ENCODE data around the gene STPG2.
"Not testable (repeated sequence)": the region's sequence is repeated elsewhere in the genome, so short reads cannot be mapped to it uniquely, and the experiment has no call there.

The STPG2 gene

DNA sequence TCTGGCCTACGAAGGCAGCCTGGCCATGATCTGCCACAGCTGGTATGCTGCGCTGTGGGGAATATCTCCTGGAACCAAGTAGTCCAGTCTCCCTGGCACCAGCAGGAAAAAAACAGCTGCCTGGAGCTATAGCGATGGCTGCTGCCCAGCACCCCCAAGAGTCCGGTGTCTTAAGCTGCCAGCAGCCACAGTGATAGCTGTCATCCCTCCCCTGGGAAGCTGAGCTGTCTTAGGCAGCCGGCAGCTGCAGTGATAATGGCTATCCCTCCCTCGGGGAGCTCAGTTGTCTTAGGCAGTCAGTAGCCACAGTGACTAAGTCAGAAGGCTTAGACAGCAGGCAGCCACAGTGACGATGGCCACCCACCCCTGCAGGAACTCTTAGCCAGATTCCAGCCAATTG, 205.1 kb downstream of the STPG2 start:
- no peak for DNase-seq

DNA sequence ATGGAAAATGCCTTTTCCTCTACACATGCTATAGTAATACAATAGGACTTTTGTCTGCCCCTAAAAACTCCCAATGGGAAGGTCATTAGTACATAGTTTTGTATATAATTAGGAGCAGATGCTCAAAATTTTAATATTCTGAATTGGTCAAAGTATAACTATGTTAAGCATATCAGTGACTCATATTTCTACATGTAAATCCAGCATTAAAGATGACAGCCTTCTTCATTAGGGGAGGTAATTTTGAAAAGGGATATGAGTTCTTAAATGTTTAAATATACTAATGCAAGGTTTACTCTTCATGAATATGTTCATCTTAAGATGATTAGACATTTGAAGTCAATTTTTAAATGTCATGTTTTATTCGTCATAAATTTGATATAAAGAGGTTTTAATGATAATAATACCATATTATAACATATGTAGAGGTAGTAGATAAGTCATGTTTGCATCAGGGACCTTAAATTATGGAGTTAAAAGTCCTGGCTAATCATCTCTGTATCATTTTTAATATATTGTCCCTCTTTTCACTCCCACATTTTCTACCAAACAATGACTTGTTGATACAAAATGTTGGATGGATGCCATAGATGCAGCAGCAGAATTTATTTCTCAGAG, 218.8 kb downstream of the STPG2 start:
- no peak for DNase-seq

DNA sequence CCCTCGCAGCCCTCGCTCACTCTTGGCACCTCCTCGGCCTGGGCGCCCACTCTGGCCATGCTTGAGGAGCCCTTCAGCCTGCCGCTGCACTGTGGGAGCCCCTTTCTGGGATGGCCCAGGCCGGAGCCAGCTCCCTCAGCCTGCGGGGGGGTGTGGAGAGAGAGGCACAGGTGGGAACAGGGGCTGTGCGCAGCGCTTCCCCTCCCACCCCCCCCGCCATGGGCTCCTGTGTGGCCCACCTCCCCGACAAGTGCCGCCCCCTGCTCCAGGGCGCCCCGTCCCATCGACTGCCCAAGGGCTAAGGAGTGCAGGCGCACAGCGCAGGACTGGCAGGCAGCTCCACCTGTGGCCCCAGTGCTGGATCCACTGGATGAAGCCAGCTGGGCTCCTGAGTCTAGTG, 220.2 kb downstream of the STPG2 start:
- DNase-seq = no peak

DNA sequence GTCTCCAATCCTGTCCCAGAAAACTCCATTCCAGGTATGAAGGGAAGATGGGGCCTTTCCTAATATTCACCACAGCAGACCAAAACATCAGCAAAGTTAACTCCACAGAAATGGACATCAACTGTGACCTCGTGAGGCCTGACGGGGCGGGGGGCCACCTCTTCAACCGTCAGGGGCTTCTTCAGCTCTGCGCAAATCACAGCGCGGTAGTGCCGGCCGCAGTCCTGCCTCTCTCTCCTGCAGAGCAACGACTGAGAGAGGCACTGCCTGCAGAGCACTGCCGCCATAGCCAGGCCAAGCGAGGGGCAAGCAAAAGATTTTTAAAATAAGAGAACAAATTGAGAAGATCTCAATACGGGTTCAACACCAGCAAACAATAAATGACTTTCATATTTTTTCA, 226.2 kb downstream of the STPG2 start:
- DNase-seq = no peak

- no peak for DNase-seq
These were observed 231.1 kb downstream of the STPG2 start for GRCh38 chr4:97912156-97912555.

- no peak for DNase-seq
These were observed 231.9 kb downstream of the STPG2 start for GRCh38 chr4:97911236-97911906.

GRCh38 chr4:97910005-97910404, 233.3 kb downstream of the STPG2 start:
- no peak for DNase-seq

- not testable (repeated sequence) for DNase-seq
These were observed 239.7 kb downstream of the STPG2 start for GRCh38 chr4:97903436-97904189.

DNA sequence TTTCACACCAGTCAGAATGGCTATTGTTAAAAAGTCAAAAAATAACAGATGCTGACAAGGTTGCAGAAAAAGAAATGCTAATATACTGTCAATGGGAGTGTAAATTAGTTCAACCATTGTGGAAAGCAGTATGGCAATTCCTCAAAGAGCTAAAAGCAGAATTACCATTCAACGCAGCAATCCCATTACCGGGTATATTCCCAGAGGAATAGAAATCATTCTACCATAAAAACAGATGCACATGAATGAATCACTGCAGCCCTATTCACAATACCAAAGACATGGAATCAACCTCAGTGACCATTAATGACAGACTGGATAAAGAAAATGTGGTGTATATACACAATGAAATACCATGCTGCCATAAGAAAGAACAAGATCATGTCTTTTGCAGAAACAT, 243.0 kb downstream of the STPG2 start:
- DNase-seq = no peak

GRCh38 chr4:97892592-97893266, 250.5 kb downstream of the STPG2 start:
- DNase-seq = no peak

- DNase-seq = no peak
These were observed 263.3 kb downstream of the STPG2 start for GRCh38 chr4:97879942-97880341.

- no peak for DNase-seq
These were observed 275.2 kb downstream of the STPG2 start for GRCh38 chr4:97868097-97868496.

- DNase-seq = no peak
These were observed 275.7 kb downstream of the STPG2 start for GRCh38 chr4:97867557-97868091.

GRCh38 chr4:97866821-97867556, 276.3 kb downstream of the STPG2 start:
- no peak for DNase-seq

- no peak for DNase-seq
These were observed 292.2 kb downstream of the STPG2 start for GRCh38 chr4:97851115-97851514.

GRCh38 chr4:97845758-97846157, 297.5 kb downstream of the STPG2 start:
- no peak for DNase-seq

DNA sequence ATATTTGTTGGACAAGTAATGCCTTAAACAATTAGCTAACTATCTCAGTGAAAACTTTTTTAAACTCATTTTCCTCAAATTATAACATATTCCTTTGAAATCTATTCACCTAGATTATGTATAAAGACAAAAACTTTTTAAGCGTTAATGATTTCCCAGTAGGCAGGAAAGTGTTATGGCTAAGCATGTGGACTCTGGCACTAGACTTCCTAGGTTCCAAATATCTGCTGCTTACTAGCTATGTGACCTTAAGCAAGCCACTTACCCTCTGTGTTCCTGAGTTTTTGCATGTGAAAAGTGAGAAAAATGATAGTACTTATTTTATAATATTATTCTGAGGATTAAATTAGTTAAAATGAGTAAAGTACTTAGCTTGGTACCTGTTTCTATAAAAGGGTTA, 301.8 kb downstream of the STPG2 start:
- no peak for DNase-seq

GRCh38 chr4:97836662-97837061, 306.6 kb downstream of the STPG2 start:
- DNase-seq = no peak

DNA sequence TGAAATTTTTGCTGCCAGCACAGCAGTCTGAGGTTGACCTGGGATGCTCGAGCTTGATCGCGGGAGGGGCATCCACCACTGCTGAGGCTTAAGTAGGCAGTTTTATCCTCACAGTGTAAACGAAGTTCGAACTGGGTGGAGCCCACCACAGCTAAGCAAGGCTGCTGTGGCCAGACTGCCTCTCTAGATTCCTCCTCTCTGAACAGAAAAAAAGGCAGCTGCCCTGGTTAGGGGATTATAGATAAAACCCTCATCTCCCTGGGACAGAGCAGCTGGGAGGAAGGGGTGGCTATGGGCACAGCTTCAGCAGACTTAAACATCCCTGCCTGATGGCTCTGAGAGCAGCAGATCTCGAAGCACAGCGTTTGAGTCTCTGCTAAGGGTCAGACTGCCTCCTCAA, 314.6 kb downstream of the STPG2 start:
- DNase-seq = no peak

DNA sequence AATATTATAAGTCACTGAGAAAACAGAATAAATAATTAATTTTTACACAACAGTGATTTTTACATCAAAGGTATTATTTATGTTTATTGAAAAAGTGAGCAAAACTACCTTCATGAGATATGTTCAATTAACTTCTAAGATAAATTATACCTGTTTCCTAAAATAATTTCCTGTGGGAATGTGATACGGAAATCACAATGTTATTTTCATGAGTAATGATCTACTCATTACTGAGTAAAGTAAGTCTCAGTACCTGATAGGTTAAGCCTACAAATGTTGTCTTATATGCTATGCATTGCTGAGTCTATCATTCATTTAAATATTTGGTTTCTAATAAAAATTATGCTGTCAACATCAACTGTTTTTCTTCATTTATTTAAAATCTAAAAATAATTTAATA, 324.0 kb downstream of the STPG2 start:
- DNase-seq = no peak

GRCh38 chr4:97812768-97813167, 330.5 kb downstream of the STPG2 start:
- no peak for DNase-seq

DNA sequence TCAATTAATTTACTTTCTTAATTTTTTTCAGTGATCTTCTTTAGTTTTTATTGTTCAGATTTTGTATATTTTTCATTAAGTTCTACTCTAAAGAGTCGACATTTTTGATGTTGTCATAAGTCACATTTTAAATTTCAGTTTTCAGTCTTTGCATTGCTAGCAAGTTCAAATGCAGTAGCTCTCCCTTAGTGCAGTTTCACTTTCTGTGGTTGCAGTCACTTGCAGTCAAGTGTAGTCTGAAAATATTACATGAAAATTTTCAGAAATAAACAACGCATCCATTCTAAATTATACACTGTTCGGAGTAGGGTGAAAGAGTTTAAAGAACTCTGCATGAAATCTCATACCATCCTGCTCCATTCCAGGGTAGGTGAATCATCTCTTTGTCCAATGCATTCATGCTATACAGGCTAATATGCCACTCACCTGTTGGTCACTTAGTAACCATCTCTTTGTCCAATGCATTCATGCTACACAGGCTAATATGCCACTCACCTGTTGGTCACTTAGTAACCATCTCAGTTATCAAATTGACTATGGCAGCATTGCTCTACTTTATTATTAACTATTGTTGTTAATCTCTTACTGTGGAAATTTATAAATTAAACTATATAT, 356.9 kb downstream of the STPG2 start:
- no peak for DNase-seq

All from activated CD8-positive, alpha-beta memory T cell treated with anti-CD3 and anti-CD28 coated beads, Interleukin-2, amount 50 U/mL, for 48 hours (primary cell).